AG04450 (cell line): ENCODE results near the gene SEMA6A. TPM values are rescaled to one million over a fixed set of nuclear protein-coding genes. Genes with fewer than 3 reads are reported as not detected.

Source experiments
- CTCF ChIA-PET: fragments of 300-600, 350-600 bp; formaldehyde crosslinking; extraction: SDS; loops from one replicate; lab custom pipeline; 2022; ENCODE audit warnings: antibody characterized with exemption, inconsistent platforms; lab: Charles Lee
- POLR2A ChIA-PET: fragments of 350-600 bp; formaldehyde crosslinking; extraction: SDS; loops from one replicate; lab custom pipeline; 2021; ENCODE audit warnings: antibody characterized with exemption, inconsistent platforms; lab: Yijun Ruan, JAX
- DNase-seq: peaks from one replicate; pipeline ENCODE4 v3.0.0-alpha.2; 2011; ENCODE audit warnings: low read depth, low spot score
- H3K27ac ChIP-seq: one replicate; pipeline ENCODE4 v1.5.1; 2012; ENCODE audit warnings: low read depth, low read length, control low read depth
- H3K27me3 ChIP-seq: one replicate; pipeline ENCODE4 v1.6.0; 2012; ENCODE audit warnings: low read length; ENCODE audit not compliant: control insufficient read depth, insufficient read depth
- H3K4me3 ChIP-seq: 2 replicates; pipeline ENCODE4 v1.5.1; 2011; ENCODE audit warnings: mild to moderate bottlenecking, low read depth, low read length, control low read depth
- H3K9me3 ChIP-seq: 2 replicates; pipeline ENCODE4 v1.5.1; 2012; ENCODE audit warnings: low read length; ENCODE audit not compliant: control insufficient read depth, insufficient read depth
- CTCF ChIP-seq: IDR thresholded peaks from 2 replicates; pipeline ENCODE4 v1.5.1; 2011; ENCODE audit warnings: low read depth, low read length, control low read depth, inconsistent platforms
- polyA plus RNA-seq: library from polyadenylated mRNA; depleted of rRNA; stranded (reverse); fragments of >200 nt; gene quantifications from 2 replicates; pipeline ENCODE4 v1.2.3, GENCODE V29; 2011

Gene SEMA6A
- polyA plus RNA-seq, 1 experiment = 0.17 TPM

GRCh38 chr5:116436674-116437350, 137.8 kb downstream of the SEMA6A start:
- no peak overlapping the region for H3K4me3 ChIP-seq
- CTCF ChIA-PET = no interaction called here
- no peaks in the 10 kb centered on the region for H3K9me3 ChIP-seq
- TF ChIP-seq CTCF = no peak
- H3K27me3 ChIP-seq = peaks cover 6% of the 10 kb centered on the region
- POLR2A ChIA-PET = no interaction called here
- DNase-seq = no peak
- no peak overlapping the region for H3K27ac ChIP-seq

GRCh38 chr5:116428966-116429365, 145.7 kb downstream of the SEMA6A start:
- ChIA-PET POLR2A (no interaction called here), CTCF (no interaction called here)
- Histone ChIP-seq H3K4me3 (no peak overlapping the region), H3K9me3 (no peaks in the 10 kb centered on the region), H3K27ac (no peak overlapping the region), H3K27me3 (no peaks in the 10 kb centered on the region)
- no peak for TF ChIP-seq CTCF
- no peak for DNase-seq

- TF ChIP-seq CTCF = no peak
- Histone ChIP-seq H3K4me3 (no peak overlapping the region), H3K27me3 (no peaks in the 10 kb centered on the region), H3K9me3 (no peaks in the 10 kb centered on the region), H3K27ac (no peak overlapping the region)
- DNase-seq = no peak
- ChIA-PET POLR2A (no interaction called here), CTCF (no interaction called here)
These were observed 146.2 kb downstream of the SEMA6A start for GRCh38 chr5:116428413-116428812.

- Histone ChIP-seq H3K27me3 (no peaks in the 10 kb centered on the region), H3K27ac (no peak overlapping the region), H3K4me3 (no peak overlapping the region), H3K9me3 (no peaks in the 10 kb centered on the region)
- no peak for DNase-seq
- no peak for TF ChIP-seq CTCF
- POLR2A ChIA-PET = no interaction called here
- CTCF ChIA-PET = no interaction called here
These were observed 149.7 kb downstream of the SEMA6A start for GRCh38 chr5:116424951-116425350.

- Histone ChIP-seq H3K27ac (no peak overlapping the region), H3K4me3 (no peak overlapping the region), H3K9me3 (no peaks in the 10 kb centered on the region), H3K27me3 (no peaks in the 10 kb centered on the region)
- ChIA-PET POLR2A (no interaction called here), CTCF (no interaction called here)
- no peak for DNase-seq
- no peak for TF ChIP-seq CTCF
These were observed 150.4 kb downstream of the SEMA6A start for GRCh38 chr5:116424258-116424615.
